Measurements from ENCODE around the gene CAVIN4. TPM values are rescaled to one million over a fixed set of nuclear protein-coding genes. Genes with fewer than 3 reads are reported as not detected.

Gene CAVIN4
- 1.7 TPM for polyA plus RNA-seq (2012; ENCODE audit: insufficient read depth, insufficient read length, low read depth)

- no peak for DNase-seq
- Histone ChIP-seq H3K36me3 (no peaks in the 10 kb centered on the region; the same call in 1 of the 2 replicates), H3K4me1 (peaks cover 9% of the 10 kb centered on the region), H3K4me3 (ENCODE audit: low read depth, low read length) (no peak within 1 kb of the TSS), H3K27me3 (no peaks in the 10 kb centered on the region), H3K9me3 (no peaks in the 10 kb centered on the region)
- no peak for TF ChIP-seq CTCF (IDR thresholded peaks at IDR 0.05; ENCODE audit: low read depth, low read length)
Measured at GRCh38 chr9:100577776-100578448, at the start of gene CAVIN4. Gene CAVIN4, plus strand, starts transcription at chr9:100578079. Its CDS starts 65 bp downstream, at chr9:100578144.

- Histone ChIP-seq H3K9me3 (no peaks in the 10 kb centered on the region), H3K4me3 (ENCODE audit: low read depth, low read length) (no peak overlapping the region), H3K4me1 (no peaks in the 10 kb centered on the region), H3K36me3 (no peaks in the 10 kb centered on the region), H3K27me3 (no peaks in the 10 kb centered on the region)
- no peak for TF ChIP-seq CTCF (IDR thresholded peaks at IDR 0.05; ENCODE audit: low read depth, low read length)
- no peak for DNase-seq
Measured at GRCh38 chr9:100534401-100534800, 43.5 kb upstream of the CAVIN4 start.

GRCh38 chr9:100540327-100540726 is 37.6 kb upstream of the CAVIN4 start:
- H3K9me3 ChIP-seq: peaks cover 3% of the 10 kb centered on the region; the same call in 1 of the 2 replicates
- no peak for TF ChIP-seq CTCF (IDR thresholded peaks at IDR 0.05; ENCODE audit: low read depth, low read length)
- no peaks in the 10 kb centered on the region for H3K27me3 ChIP-seq
- no peak overlapping the region for H3K4me3 ChIP-seq (ENCODE audit: low read depth, low read length)
- H3K4me1 ChIP-seq: no peaks in the 10 kb centered on the region
- no peak for DNase-seq
- no peaks in the 10 kb centered on the region for H3K36me3 ChIP-seq

- Histone ChIP-seq H3K9me3 (peaks cover 3% of the 10 kb centered on the region; the same call in 1 of the 2 replicates), H3K27me3 (no peaks in the 10 kb centered on the region), H3K36me3 (no peaks in the 10 kb centered on the region; the same call in 1 of the 2 replicates), H3K4me1 (no peaks in the 10 kb centered on the region), H3K4me3 (ENCODE audit: low read depth, low read length) (no peak overlapping the region)
- no peak for TF ChIP-seq CTCF (IDR thresholded peaks at IDR 0.05; ENCODE audit: low read depth, low read length)
- no peak for DNase-seq
Measured at GRCh38 chr9:100549048-100549447, 28.8 kb upstream of the CAVIN4 start.

- no peaks in the 10 kb centered on the region; the same call in 1 of the 2 replicates for H3K36me3 ChIP-seq
- H3K9me3 ChIP-seq: no peaks in the 10 kb centered on the region
- H3K4me1 ChIP-seq: no peaks in the 10 kb centered on the region
- no peak overlapping the region for H3K4me3 ChIP-seq (ENCODE audit: low read depth, low read length)
- no peak for TF ChIP-seq CTCF (IDR thresholded peaks at IDR 0.05; ENCODE audit: low read depth, low read length)
- no peak for DNase-seq
- no peaks in the 10 kb centered on the region for H3K27me3 ChIP-seq
Measured at GRCh38 chr9:100554935-100555401, 22.9 kb upstream of the CAVIN4 start.

GRCh38 chr9:100555471-100555870 is 22.4 kb upstream of the CAVIN4 start:
- Histone ChIP-seq H3K36me3 (no peaks in the 10 kb centered on the region; the same call in 1 of the 2 replicates), H3K27me3 (no peaks in the 10 kb centered on the region), H3K4me3 (ENCODE audit: low read depth, low read length) (no peak overlapping the region), H3K4me1 (no peaks in the 10 kb centered on the region), H3K9me3 (no peaks in the 10 kb centered on the region)
- DNase-seq: no peak
- no peak for TF ChIP-seq CTCF (IDR thresholded peaks at IDR 0.05; ENCODE audit: low read depth, low read length)

Measured in BE2C (cell line).